HG03520 (cell line): Measurements from ENCODE around the gene UTP25.

ENCODE experiments used
- ATAC-seq: cut with Tn5 transposase; IDR thresholded peaks from one replicate; pipeline ENCODE4 v1.9.1; 2021; ENCODE audit warnings: mild to moderate bottlenecking, moderate library complexity; ENCODE audit not compliant: unreplicated experiment

UTP25 gene

DNA sequence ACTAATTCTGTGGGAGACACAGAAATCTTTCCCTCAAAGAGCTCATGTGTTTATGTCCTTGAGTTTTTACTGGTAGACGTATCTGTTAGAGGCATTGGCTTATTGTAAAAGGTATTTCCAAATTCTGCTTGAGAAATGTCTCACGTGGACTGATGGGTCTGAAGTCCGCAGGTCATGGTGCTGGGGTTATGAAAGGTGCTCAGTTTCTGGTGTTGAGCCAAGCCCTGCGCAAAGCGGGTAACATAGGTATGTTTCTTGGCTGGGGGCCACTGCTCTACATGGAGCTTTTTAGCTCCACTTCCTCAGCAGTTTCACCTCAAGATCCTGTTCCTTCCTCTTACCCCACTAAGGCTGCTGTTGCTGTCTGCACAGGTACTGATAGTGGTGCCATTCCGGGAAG, 10.8 kb downstream of the UTP25 start:
- ATAC-seq: no peak

DNA sequence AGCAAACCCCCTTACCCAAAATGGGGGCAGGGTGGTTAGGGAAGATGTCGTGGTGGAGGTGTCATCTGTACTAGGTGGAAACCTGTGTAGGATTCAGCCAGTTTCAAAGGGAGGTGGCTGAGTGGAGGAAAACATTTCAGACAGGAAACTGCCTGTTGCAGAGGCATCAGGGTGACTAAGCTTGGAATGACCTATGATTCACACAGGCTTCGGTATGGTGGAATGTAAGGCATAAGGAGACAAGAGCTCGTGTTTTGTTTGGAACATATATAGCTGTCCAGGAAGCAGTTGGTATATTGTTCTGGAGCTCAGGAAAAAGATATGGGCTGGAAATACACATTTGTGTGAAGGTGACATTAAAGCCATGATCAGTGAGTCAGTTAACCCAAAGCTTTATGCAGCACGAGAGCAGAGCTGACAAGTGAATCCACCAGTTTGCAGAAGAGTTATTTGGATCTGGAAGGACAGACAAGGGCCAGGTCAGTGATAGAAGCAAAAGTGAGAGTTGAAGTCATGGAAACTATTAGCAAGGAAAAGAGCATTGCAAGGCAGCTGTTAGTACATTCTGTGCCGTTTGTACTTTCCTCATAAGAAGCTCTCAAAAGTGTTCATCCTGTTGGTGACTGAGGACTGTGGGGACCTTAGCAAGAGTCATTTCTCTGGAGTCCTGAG, 12.2 kb downstream of the UTP25 start:
- ATAC-seq: no peak

DNA sequence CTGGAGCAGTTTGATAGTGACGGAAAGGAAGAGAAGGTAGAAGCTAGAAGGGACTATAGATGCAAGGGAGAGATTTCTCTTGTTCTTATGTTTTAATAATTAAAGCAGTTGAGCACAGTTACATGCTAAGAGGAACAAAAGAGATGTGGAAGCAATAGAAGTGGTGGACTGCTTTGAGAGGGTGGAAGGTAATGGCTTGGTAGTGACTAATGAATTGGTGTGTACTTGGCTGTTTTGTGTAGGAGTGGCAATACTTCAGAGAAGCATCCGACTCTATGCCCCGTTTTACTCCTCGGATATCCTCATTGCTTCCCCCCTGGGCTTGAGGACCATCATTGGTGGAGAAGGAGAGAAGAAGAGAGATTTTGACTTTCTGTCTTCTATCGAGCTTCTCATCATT, 12.8 kb downstream of the UTP25 start:
- no peak for ATAC-seq

DNA sequence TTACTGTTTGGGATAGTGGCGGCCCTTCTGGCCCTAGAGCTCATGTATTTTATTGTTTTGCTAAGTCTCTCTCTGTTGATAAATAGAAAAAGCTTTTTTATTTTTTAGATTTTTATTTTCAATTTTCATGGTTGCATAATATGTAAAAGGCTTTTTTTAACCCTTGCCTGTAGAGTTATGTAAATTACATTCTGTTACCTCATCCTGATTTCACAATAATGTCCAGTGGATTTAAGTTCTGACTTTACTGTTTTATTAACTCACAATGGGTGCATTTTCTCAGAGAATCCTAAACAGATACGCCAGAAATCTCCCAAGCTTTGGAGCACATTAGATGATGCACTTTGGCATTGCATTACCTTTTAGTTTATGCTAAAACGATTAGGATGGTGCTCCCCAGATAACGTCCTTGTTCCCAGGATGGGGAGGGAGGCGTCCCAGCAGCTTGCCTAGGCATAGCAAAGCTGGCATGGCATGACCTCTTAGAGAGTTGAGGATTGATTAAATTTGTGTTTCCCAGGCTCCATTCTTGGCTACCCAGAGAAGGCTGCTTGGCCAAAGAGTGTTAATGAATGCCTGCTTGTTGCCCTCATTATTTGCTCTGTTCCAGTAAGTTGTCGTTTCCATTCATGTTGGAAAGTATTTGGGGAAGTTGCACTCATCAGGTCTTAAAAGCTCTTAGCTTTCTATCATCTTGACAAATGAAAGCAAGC, 17.1 kb downstream of the UTP25 start:
- ATAC-seq: no peak

DNA sequence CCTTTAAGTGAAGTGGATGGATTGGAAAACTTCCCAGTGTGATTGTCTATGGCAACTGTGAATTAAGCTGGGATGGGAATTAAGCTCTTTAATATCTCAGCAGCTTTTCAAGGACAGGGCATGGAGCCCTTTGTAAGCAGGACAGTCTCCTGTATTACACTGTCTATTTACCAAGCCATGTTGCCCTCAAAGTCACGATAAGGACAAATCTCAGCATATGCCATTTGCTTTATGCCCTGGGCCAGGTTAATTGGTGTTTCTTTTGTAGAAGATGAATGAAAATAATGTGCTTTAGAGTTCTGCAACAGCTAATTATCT, 17.6 kb downstream of the UTP25 start:
- no peak for ATAC-seq

DNA sequence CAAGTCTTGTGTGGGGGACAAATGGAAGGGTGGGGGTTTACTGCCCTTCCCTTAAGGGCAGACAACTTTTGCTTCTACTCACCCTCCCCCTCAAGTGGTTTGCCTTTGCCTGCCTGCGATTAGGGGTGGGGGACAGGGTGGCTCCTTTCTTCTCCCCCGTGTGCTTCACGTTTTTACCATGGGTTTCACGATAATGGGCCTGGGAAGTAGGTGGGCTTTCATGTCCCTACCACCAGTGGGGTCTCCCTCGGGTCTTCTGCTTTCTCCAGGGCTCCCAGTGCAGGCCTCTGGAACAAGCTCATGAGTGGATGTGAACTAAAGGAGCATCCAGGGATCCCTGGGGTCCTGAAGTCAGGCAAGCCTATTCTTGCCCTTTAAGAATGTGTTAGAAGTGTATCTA, 21.6 kb downstream of the UTP25 start:
- ATAC-seq: no peak

DNA sequence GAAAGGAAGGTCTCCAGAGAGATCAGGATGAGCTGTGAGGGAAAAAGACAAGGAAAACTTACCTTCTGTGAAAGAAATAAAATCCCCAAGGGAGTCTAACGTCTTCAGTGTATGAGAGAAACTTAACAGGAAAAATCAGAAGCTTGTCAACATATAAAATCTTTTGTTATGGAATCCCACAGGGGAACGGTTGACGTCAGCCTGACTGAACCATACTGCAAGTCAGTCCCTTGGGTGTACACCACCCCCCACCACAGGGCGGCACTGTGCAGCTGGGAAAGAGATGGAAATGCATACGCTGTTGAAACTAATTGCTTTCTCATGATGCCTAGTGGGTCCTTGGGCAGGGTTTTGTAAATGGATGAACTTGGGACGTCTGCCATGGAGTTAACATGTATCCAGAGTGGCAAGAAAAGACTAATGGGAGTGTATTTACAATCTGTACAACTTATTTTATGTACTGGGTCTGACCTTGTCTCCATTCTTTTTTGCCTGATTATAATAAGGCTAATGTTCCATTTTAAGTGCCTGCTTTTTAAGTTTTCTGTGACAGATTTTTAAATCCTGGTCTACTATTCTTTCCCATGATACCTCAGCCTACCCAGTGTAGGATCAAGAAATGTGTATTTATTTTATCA, 22.7 kb downstream of the UTP25 start:
- peak; percentile 56 for ATAC-seq

DNA sequence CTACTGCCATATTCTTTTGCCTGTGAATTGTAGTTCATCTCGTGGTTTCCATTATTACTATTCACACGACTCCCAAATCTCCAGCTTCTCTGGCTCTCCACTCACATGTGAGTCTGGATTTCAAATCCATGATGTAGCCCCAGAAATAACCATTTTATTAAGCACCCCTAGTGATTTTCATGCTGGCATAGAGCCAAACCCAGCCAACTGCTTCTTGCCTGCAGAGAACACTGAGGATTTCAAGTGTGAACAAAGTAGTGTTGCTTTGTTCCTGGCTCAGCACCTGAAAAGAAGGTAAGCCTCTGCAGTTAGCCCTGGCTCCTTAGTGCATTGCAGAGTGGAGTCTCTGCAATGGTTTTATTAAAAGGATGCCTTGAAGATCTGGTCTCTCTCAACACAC, 25.9 kb downstream of the UTP25 start:
- no peak for ATAC-seq

DNA sequence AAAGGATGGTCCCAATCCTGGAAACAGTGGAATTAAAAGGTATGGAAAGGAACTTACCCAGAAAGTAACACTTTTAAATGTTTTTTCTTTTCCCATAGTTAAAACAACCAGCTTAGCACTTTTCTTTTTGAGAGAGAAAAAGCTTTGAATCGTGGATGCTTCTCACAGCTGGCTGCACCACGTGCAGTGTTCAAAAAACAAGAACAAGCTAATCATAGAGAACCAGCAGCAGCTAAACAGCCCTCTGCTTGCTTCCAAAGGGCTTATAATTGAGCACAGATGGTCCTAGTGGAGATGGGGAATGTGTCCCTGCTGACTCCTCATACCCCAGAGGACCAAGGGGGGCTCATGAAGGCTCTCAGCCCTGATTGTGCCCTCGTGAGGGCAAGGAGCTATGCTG, 26.4 kb downstream of the UTP25 start:
- no peak for ATAC-seq

DNA sequence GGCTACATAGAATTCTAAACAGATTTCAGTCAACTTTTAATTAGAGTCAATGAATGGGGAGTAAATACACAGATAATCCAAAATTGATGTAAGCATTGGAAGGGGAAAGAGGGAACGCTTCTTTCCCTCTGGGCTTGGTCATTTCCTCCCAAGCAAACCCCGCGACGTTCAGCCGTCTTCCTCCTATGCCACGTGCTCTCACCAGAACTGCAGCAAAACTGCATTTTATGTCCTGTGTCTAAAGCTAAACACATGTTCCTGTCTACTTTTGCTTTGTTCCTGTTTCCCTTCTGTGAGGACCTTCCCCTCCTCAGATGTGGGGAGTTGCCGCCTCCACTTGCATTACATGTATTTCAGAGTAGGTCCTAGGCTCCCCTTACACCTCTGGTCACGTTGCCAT, 27.2 kb downstream of the UTP25 start:
- ATAC-seq: no peak

DNA sequence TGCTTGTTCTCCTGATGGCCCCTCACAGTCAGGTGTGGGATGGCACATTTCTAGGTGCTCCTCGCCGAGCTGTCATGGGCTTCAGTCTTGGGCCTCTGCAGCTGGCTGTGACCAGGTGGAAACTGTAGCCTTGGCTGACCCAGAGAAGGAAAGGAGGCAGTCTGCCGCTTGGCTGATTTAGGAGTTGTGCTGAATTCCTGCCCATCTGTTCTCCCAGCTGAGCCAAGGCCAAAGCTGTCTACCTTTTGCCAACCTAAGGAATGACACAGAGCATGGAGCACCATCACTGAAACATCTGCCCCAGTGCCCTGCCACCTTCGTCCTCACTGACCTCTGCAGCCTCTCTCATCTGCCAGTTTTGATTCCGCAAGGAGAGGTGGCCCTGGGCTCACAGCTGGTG, 27.9 kb downstream of the UTP25 start:
- no peak for ATAC-seq

DNA sequence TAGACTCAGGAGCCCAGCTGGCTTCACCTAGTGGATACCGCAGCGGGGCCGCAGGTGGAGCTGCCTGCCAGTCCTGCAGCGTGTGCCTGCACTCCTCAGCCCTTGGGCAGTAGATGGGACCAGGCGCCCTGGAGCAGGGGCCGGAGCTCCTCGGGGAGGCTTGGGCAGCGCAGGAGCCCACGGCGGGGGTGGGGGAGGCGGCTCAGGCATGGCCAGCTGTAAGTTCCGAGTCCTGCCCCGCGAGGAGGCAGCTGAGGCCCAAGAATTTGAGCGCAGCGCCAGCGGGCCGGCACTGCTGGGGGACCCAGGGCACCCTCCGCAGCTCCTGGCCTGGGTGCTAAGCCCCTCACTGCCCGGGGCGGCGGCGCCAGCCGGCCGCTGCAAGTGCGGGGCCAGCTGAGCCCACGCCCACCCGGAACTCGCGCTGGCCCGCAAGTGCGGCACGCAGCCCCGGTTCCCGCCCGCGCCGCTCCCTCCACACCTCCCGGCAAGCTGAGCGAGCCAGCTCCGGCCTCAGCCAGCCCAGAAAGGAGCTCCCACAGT, 30.9 kb downstream of the UTP25 start:
- no peak for ATAC-seq

DNA sequence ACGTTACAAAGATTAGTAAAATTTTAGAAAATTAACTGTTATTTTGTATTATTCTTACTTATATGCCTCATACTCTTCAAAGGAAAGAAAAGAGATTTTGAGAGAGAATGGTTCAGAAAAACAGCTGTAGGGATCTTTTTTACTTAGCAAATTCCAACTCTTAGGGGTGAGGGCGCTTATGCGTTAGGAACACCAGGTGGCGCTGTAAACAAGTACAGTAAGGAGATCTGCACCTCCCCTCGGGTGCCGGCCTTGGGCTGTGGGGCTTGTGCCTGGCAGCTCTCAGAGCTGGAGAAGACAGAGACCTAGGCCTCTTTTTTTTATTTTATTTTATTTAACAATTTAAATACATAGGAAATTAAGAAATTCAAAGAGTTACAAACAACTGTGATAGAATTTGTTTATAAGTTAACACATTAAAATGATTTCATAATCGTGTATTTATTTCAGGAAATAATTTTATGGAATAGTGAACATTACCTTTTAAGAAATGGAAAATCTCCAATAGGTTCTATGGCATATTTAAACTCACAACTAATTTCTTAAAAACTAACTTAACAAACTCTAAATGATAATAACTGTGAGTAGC, 32.6 kb downstream of the UTP25 start:
- ATAC-seq: peak; percentile 96

DNA sequence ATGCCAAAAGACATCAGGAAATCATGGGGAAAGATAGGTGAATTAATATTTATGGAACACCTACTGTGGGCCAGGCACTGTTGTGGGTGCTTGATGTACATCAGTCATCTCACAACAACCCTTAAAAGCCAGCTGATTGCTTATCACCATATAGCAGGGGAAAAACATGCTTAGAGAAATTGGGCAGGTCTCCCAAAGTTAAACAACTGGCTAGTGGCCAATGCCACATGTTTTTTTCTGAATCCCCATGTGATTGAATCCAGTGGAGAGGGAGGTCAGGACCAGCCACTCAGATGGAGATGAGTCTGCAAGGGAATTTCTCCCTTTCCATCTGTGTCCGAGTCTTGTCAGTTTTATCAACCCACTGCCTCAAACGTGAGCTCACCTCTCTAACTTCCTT, 33.5 kb downstream of the UTP25 start:
- ATAC-seq: no peak

DNA sequence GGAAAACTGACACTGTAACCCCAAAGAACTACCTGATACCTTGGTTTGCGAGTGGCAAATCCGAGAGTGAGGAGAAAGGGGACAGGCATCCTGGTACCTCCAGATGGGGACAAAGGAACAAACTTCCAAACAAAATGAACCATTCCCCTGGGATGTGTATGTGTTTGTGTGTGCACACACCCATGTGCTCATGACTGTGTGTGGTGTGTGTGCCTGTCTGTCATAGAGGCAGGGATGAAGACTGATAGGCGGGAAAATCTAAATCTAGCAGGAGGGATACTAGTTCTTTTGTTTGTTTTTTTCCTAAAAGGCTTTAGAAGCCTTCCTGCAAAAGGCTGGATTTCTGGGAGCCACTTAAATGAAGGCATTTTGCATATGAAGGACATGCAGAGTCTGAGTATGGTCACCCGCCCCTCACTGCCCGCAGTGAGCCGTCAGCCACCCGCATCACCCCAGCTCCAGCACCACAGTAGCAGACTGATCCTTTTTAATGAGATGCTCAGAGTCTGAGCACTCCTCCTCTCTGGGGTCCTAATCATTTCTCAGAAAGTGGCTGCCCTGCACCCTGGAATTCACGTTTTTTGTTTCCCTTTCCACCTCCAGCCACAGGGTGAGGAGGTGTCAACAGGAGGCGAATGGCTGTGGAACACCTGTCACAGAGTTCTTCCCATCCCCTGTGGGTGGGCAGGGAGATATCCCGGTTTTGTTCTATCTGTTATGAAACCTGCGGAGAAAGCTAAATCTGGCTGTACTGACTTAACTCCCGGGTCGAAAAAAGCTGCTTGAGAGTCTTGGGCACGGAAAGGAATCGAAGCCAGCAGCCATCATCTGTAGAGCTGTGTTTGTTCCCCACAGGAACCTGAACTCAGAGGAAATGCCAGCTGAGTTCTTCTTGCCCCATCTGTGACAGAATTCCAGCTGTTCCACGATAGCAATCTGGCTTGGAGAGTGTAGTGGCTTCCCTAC, 34.9 kb downstream of the UTP25 start:
- ATAC-seq: no peak

DNA sequence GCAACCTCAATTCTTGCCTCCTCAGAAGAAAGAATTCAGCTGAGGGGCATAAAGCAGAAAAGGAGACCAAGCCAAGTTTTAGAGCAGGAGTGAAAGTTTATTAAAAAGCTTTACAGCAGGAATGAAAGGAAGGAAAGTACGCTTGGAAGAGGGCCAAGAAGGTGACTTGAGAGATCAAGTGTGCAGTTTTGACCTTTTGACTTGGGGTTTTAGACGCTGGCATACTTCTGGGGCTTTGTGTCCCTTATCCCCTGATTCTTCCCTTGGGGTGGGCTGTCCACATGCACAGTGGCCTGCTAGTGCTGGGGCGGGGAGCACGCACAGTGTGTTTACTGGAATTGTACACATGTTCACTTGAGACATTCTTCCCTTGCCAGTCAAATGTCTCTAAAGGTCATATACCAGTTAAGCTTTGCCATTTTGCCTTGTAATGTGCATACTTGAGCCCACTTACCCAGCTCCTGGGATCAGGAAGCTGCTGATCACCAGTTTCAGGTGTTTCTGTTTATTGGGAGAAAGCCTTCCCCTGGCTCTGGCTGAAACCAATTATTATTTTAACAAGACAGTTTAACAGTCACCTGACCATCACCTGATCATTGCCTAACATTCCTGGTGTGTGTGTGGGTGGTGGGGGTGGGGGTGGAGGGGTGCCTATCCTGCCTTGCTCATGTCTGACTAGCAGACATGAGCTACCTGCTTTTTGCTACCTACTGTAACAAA, 36.2 kb downstream of the UTP25 start:
- no peak for ATAC-seq

DNA sequence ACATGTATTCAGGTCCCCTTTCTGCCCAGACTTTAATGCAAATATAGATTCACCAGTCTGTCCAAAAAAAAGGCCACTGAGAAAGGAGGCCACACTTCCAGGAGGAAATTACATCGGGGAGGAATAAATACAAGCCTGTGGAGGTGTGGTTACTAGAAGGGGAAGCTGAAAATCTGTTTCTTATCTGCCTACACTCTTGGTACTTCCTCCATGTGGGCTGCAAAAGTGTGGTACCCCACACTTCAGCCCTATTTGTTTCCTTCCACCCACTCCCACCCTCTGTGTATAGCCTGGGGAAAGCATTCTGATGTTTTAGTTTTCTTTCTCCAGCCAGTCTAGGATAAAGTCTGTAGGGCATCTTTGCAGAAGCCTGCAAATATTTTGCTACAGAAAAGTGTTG, 38.4 kb downstream of the UTP25 start:
- ATAC-seq: no peak

DNA sequence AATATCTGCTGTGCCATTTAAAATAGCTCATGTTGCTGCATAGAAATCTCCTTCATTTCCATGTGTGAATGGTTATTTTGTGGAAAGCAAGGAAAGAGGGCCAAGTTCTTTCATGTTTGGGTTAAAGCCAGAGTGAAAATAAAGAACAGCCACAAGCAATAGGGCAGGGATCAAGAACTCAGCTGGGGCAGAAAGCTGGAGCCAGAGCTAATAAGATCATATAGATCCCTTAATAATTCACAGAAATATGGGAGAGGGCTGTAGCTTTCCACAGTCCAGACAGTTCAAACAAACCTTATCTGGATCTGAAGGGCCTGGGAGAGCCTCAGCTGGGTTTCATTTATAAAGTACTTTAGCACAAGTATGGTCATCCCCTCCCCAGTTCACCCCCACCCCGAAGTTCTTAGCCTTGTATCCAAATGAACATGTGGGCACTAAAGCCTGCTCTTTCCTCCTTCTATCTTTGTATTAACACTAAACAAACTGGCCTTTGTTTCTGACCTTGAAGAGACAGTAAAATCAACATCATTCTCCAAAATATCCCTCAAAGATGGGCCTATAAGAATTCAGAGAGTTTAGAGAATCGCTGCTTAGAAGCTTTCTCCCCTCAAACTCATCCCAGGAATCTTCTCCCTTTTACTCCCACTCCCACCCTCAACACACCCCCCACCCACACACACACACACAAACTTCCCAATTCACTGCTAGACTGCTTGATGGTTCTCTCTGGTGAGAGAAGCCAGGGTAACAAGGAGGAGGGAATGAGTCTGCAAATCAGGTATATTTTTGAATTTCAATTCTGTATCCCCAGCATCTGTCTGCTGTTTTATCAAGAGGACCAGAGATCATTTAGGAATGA, 41.7 kb downstream of the UTP25 start:
- ATAC-seq: no peak

DNA sequence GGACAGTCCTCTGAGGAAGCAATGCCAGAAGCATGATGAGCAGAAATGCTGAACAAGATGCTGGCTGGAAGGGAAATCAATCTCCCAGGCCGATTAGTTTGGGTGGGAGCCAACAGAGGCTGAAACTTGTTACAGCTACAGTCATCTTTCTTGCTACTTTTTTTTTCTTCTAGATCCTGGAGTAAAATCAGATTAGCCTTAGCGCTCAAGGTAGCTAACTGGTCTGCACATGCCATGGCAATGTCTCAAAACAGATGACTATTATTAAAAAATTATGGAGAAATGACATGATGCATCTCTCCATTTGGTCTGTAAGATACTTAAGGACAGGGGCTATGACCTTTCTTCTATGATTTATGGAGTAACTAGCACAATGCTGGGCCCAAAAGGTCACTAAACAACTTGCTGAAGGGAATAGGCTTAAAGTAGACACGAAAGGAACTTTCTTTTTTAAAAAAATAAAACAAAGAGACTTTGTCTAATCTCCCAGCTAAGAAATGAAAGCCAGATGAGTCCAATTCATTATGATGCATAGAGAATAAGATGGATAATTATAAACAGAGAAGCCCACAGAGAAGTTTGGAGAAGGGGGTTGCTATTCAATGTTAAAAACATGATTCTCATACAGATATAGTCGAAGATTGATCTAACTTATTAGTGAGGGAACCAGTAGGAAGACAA, 42.5 kb downstream of the UTP25 start:
- no peak for ATAC-seq
